WTC11 (cell line): Measurements from ENCODE around the gene PCDHGA1. TPM values are rescaled to one million over a fixed set of nuclear protein-coding genes. Genes with fewer than 3 reads are reported as not detected.
A peak's percentile ranks its signal among the peaks of the same experiment; 100 is the strongest.

Experiments used
- ATAC-seq: fragments of 200-7000 bp; cut with Tn5 transposase; 2 replicates; pipeline ENCODE4 v1.10.0; 2021; ENCODE audit warnings: mild to moderate bottlenecking, moderate library complexity
- CTCF ChIA-PET: fragments of 300-600 bp; sonication (Branson Sonifier 250); formaldehyde crosslinking; loops from one replicate; lab custom pipeline; 2021; ENCODE audit warnings: antibody characterized with exemption; lab: Charles Lee
- POLR2A ChIA-PET: fragments of 350-600 bp; sonication (Branson Sonifier 250); formaldehyde crosslinking; loops from one replicate; lab custom pipeline; 2021; ENCODE audit warnings: antibody characterized with exemption; lab: Charles Lee
- DNase-seq: peaks from one replicate; pipeline ENCODE4 v3.0.0; 2021; ENCODE audit warnings: low spot score
- H3K27ac Mint-ChIP-seq: 2 replicates; pipeline ENCODE4 v1.8.0; 2021; ENCODE audit warnings: mixed read lengths
- H3K27me3 Mint-ChIP-seq: 2 replicates; pipeline ENCODE4 v1.8.0; 2021; ENCODE audit warnings: low read depth, mild to moderate bottlenecking, moderate library complexity, mixed read lengths
- H3K36me3 Mint-ChIP-seq: 2 replicates; pipeline ENCODE4 v1.8.0; 2021; ENCODE audit warnings: mixed read lengths
- H3K4me1 Mint-ChIP-seq: 2 replicates; pipeline ENCODE4 v1.8.0; 2022; ENCODE audit warnings: mixed read lengths
- H3K4me3 Mint-ChIP-seq: 2 replicates; pipeline ENCODE4 v1.8.0; 2021; ENCODE audit warnings: mild to moderate bottlenecking, moderate library complexity, mixed read lengths
- H3K9me3 Mint-ChIP-seq: 2 replicates; pipeline ENCODE4 v1.8.0; 2021; ENCODE audit warnings: mixed read lengths
- ATF1 ChIP-seq: sonication (generic); formaldehyde crosslinking; IDR thresholded peaks from 2 replicates; pipeline ENCODE4 v1.8.1; 2023; ENCODE audit warnings: mild to moderate bottlenecking, moderate library complexity, missing genetic modification reagents
- ELF4 ChIP-seq: sonication (generic); formaldehyde crosslinking; IDR thresholded peaks from 2 replicates; pipeline ENCODE4 v1.8.1; 2022; ENCODE audit warnings: low read depth, mild to moderate bottlenecking, moderate library complexity, missing genetic modification reagents
- FOXK1 ChIP-seq: sonication (generic); formaldehyde crosslinking; IDR thresholded peaks from 2 replicates; pipeline ENCODE4 v1.8.0; 2022; ENCODE audit warnings: mild to moderate bottlenecking, moderate library complexity, missing genetic modification reagents
- FOXP4 ChIP-seq: sonication (generic); formaldehyde crosslinking; IDR thresholded peaks from 2 replicates; pipeline ENCODE4 v1.8.0; 2022; ENCODE audit warnings: mild to moderate bottlenecking, missing genetic modification reagents
- GABPB1 ChIP-seq: sonication (generic); formaldehyde crosslinking; IDR thresholded peaks from 2 replicates; pipeline ENCODE4 v1.8.1; 2023; ENCODE audit warnings: mild to moderate bottlenecking, missing genetic modification reagents
- JAZF1 ChIP-seq: fragments of 250-450 bp; sonication (Bioruptor Pico); IDR thresholded peaks from 2 replicates; pipeline ENCODE4 v1.9.0; 2021; ENCODE audit warnings: moderate library complexity, mild to moderate bottlenecking, inconsistent platforms
- NFE2L1 ChIP-seq: sonication (generic); formaldehyde crosslinking; IDR thresholded peaks from 2 replicates; pipeline ENCODE4 v1.8.1; 2023; ENCODE audit warnings: missing genetic modification reagents
- RORB ChIP-seq: fragments of 250-450 bp; sonication (Bioruptor Pico); IDR thresholded peaks from 2 replicates; pipeline ENCODE4 v1.9.0; 2021; ENCODE audit warnings: mild to moderate bottlenecking
- SOX15 ChIP-seq: fragments of 250-450 bp; sonication (Bioruptor Pico); IDR thresholded peaks from 2 replicates; pipeline ENCODE4 v1.9.0; 2021; ENCODE audit warnings: mild to moderate bottlenecking
- TEAD1 ChIP-seq: sonication (generic); formaldehyde crosslinking; IDR thresholded peaks from 2 replicates; pipeline ENCODE4 v1.8.0; 2022; ENCODE audit warnings: mild to moderate bottlenecking, missing genetic modification reagents
- ZNF121 ChIP-seq: sonication (generic); formaldehyde crosslinking; IDR thresholded peaks from 2 replicates; pipeline ENCODE4 v1.8.0; 2023; ENCODE audit warnings: missing genetic modification reagents
- ZNF232 ChIP-seq: sonication (generic); formaldehyde crosslinking; IDR thresholded peaks from 2 replicates; pipeline ENCODE4 v1.8.0; 2022; ENCODE audit warnings: mild to moderate bottlenecking, missing genetic modification reagents
- ZNF396 ChIP-seq: fragments of 250-450 bp; sonication (Bioruptor Pico); IDR thresholded peaks from 2 replicates; pipeline ENCODE4 v1.8.0; 2021; ENCODE audit warnings: mild to moderate bottlenecking, moderate library complexity, borderline replicate concordance
- ZNF416 ChIP-seq: fragments of 250-450 bp; sonication (Bioruptor Pico); IDR thresholded peaks from 2 replicates; pipeline ENCODE4 v1.9.0; 2021; ENCODE audit warnings: mild to moderate bottlenecking, inconsistent platforms
- ZNF671 ChIP-seq: fragments of 250-450 bp; sonication (Bioruptor Pico); IDR thresholded peaks from 2 replicates; pipeline ENCODE4 v1.8.0; 2021; ENCODE audit warnings: mild to moderate bottlenecking
- ZSCAN18 ChIP-seq: fragments of 250-450 bp; sonication (Bioruptor Pico); IDR thresholded peaks from 2 replicates; pipeline ENCODE4 v2.1.2; 2022; ENCODE audit warnings: mild to moderate bottlenecking, moderate library complexity
- total RNA-seq: library from RNA; stranded (reverse); gene quantifications from 3 replicates; pipeline ENCODE4 v1.2.3, GENCODE V29; 2021
- TF ChIP-seq, protein P1 (sequence below): sonication (generic); formaldehyde crosslinking; IDR thresholded peaks from 2 replicates; pipeline ENCODE4 v1.8.1; 2023; ENCODE audit warnings: mild to moderate bottlenecking, missing genetic modification reagents, moderate library complexity
- TF ChIP-seq, protein P2 (sequence below): sonication (generic); formaldehyde crosslinking; IDR thresholded peaks from 2 replicates; pipeline ENCODE4 v1.8.0; 2023; ENCODE audit warnings: mild to moderate bottlenecking, missing genetic modification reagents
- TF ChIP-seq, protein P3 (sequence below): sonication (generic); formaldehyde crosslinking; IDR thresholded peaks from 2 replicates; pipeline ENCODE4 v1.8.1; 2023; ENCODE audit warnings: mild to moderate bottlenecking, missing genetic modification reagents

The PCDHGA1 gene
- total RNA-seq, 1 experiment from 2014 or later, result 1.5 TPM

GRCh38 chr5:141508798-141509611 is 178.7 kb downstream of the PCDHGA1 start:
- TF ChIP-seq TEAD1 (CRISPR knock-in tag) (0 out of 2 replicates have a peak, but pooled peaks have one; percentile 34), ELF4 (no peak)
- ATAC-seq, result peak; percentile 23
- CTCF ChIA-PET, result interaction anchor here (0.7 to 10.5 kb wide), 31 partner anchors 13 to 374 kb away, joined by 3 to 131 read pairs (median 10); partner anchors contain the start of genes PCDHB12, PCDHB14, PCDHB15 and PCDHB16

DNA sequence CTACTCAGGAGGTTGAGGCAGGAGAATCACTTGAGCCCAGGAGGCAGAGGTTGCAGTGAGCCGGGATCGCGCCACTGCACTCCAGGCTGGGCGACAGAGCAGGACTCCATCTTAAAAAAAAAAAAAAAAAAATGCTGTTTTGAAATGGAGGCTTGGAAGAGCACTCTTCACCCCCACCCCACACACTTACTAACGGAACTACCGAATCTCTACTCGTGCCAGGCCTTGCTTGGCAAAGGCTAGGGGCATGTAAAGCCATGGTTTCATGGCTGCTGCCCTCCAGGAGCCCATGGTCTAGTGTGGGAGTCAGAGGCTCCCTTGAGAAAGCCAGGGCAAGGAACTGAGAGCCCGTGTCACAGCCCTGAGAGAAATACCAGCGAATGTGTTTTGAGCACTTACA is 179.8 kb downstream of the PCDHGA1 start:
- CTCF ChIA-PET, result interaction anchor here (1.0 to 10.5 kb wide), 14 partner anchors 14 to 287 kb away, joined by 3 to 131 read pairs (median 18); partner anchors contain the start of genes PCDHB14, PCDHGA10, PCDHGA11 and PCDHGA2
- TF ChIP-seq, protein P1, sequence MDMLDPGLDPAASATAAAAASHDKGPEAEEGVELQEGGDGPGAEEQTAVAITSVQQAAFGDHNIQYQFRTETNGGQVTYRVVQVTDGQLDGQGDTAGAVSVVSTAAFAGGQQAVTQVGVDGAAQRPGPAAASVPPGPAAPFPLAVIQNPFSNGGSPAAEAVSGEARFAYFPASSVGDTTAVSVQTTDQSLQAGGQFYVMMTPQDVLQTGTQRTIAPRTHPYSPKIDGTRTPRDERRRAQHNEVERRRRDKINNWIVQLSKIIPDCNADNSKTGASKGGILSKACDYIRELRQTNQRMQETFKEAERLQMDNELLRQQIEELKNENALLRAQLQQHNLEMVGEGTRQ (CRISPR knock-in tag), result no peak
- TF ChIP-seq ZSCAN18 (no peak), NFE2L1 (CRISPR knock-in tag) (no peak), ZNF671 (no peak), ZNF121 (no peak), SOX15 (CRISPR knock-in tag) (no peak), JAZF1 (no peak), ZNF416 (CRISPR knock-in tag) (no peak), FOXP4 (no peak), ZNF396 (CRISPR knock-in tag) (no peak), RORB (no peak), ZNF232 (CRISPR knock-in tag) (no peak), ELF4 (no peak), ATF1 (CRISPR knock-in tag) (no peak), GABPB1 (CRISPR knock-in tag) (no peak), FOXK1 (no peak)
- TF ChIP-seq, protein P2, sequence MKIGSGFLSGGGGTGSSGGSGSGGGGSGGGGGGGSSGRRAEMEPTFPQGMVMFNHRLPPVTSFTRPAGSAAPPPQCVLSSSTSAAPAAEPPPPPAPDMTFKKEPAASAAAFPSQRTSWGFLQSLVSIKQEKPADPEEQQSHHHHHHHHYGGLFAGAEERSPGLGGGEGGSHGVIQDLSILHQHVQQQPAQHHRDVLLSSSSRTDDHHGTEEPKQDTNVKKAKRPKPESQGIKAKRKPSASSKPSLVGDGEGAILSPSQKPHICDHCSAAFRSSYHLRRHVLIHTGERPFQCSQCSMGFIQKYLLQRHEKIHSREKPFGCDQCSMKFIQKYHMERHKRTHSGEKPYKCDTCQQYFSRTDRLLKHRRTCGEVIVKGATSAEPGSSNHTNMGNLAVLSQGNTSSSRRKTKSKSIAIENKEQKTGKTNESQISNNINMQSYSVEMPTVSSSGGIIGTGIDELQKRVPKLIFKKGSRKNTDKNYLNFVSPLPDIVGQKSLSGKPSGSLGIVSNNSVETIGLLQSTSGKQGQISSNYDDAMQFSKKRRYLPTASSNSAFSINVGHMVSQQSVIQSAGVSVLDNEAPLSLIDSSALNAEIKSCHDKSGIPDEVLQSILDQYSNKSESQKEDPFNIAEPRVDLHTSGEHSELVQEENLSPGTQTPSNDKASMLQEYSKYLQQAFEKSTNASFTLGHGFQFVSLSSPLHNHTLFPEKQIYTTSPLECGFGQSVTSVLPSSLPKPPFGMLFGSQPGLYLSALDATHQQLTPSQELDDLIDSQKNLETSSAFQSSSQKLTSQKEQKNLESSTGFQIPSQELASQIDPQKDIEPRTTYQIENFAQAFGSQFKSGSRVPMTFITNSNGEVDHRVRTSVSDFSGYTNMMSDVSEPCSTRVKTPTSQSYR (CRISPR knock-in tag), result no peak
- TF ChIP-seq, protein P3, sequence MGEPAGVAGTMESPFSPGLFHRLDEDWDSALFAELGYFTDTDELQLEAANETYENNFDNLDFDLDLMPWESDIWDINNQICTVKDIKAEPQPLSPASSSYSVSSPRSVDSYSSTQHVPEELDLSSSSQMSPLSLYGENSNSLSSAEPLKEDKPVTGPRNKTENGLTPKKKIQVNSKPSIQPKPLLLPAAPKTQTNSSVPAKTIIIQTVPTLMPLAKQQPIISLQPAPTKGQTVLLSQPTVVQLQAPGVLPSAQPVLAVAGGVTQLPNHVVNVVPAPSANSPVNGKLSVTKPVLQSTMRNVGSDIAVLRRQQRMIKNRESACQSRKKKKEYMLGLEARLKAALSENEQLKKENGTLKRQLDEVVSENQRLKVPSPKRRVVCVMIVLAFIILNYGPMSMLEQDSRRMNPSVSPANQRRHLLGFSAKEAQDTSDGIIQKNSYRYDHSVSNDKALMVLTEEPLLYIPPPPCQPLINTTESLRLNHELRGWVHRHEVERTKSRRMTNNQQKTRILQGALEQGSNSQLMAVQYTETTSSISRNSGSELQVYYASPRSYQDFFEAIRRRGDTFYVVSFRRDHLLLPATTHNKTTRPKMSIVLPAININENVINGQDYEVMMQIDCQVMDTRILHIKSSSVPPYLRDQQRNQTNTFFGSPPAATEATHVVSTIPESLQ (CRISPR knock-in tag), result no peak
- DNase-seq (no peak), ATAC-seq (no peak)
- Mint-ChIP-seq H3K4me1 (peaks cover 50% of the 10 kb centered on the region), H3K36me3 (peaks cover 12% of the 10 kb centered on the region), H3K27ac (no peak overlapping the region), H3K27me3 (no peaks in the 10 kb centered on the region), H3K9me3 (no peaks in the 10 kb centered on the region), H3K4me3 (no peak overlapping the region)
- POLR2A ChIA-PET, result no interaction called here

More at GRCh38 chr5:141508798-141509611, 178.7 kb downstream of the PCDHGA1 start:
- peaks cover 40% of the 10 kb centered on the region for H3K4me1 Mint-ChIP-seq
- no peaks in the 10 kb centered on the region for H3K27me3 Mint-ChIP-seq
- peaks cover 15% of the 10 kb centered on the region for H3K36me3 Mint-ChIP-seq
- H3K9me3 Mint-ChIP-seq, result no peaks in the 10 kb centered on the region
- no peak overlapping the region for H3K27ac Mint-ChIP-seq
- peak overlapping the region; percentile 73 for H3K4me3 Mint-ChIP-seq
- POLR2A ChIA-PET, result interaction anchor here (0.7 to 1.4 kb wide), 4 partner anchors 11 to 88 kb away, joined by 3 to 5 read pairs (median 4); partner anchors contain the start of genes PCDHGA11 and PCDHGC3
- peak; percentile 72 for DNase-seq
